GM18508 (cell line): ENCODE data around the gene LUZP1.
"Not testable (repeated sequence)": the region's sequence is repeated elsewhere in the genome, so short reads cannot be mapped to it uniquely, and the experiment has no call there.

ENCODE experiments used
- ATAC-seq: cut with Tn5 transposase; IDR thresholded peaks from one replicate; pipeline ENCODE4 v1.9.1; 2021; ENCODE audit warnings: moderate number of reproducible peaks; ENCODE audit not compliant: insufficient read depth, unreplicated experiment

Gene LUZP1

DNA sequence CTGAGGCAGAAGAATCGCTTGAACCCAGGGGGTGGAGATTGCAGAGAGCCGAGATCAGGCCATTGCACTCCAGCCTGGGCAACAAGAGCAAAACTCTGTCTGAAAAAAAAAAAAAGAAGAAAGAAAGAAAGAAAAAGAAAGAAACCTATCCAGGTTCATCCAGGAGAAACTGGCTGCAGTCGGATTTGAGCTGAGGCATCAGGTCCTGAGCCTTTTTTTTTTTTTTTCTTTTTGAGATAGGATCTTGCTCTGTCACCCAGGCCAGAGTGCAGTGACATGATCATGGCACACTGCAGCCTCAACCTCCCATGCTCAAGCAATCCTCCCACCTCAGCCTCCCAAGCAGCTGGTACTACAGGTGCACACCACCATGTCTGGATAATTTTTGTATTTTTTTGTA lies 22.5 kb upstream of the LUZP1 start:
- no peak for ATAC-seq

DNA sequence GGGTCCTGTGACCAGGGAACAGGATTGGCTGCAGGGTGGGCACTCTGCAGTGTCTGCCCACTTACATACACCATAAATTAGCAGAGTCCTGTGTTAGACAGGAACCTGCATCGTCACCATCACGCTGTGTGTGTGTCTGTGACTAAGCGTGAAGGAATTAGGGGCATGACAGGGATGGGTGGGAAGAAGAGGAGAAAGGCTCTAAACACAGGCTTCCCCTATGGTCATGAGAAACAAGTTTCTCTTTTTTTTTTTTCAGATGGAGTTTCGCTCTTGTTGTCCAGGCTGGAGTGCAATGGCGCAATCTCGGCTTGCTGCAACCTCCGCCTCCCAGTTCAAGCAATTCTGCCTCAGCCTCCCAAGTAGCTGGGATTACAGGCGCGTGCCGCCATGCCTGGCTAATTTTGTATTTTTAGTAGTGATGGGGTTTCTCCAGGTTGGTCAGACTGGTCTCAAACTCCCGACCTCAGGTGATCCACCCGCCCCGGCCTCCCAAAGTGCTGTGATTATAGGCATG lies 20.3 kb upstream of the LUZP1 start:
- not testable (repeated sequence) for ATAC-seq

DNA sequence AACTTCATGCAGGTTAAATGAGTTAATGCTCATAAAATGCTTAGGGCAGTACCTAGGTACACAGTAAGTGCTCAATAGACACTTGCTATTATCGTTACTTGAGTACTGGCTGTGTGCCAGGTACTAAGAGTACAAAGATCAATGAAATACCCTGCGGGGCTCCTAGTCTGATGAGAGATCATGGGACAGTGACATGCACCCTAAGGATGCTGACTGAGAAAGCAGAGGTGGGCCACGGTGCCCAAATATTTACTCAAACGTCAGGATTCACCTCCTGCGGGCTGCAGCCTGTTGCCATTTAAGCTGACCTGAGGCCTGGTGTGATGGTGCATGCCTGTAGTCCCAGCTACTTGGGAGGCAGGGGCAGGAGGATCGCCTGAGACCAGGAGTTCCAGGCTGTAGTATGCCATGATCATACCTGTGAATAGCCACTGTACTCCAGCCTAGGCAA lies 19.8 kb upstream of the LUZP1 start:
- no peak for ATAC-seq

DNA sequence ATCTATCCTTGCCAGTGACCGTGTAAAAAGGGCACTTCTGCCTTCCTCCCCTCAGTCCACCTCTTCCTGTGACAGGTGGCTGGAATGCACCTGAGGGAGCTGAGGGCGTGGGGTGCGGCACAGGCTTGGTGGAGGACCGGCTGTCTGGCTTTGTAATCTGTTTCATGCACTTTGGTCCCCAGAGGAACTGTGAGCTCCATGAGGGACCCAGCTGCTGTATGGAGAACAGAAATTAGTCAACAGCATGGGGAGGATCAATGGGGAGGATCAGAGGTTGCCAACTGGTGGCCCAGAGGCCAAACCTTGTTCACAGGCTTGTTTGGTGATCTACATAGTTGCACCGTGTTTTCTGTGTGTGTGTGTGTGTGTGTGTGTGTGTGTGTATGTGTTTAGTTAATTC lies 19.0 kb upstream of the LUZP1 start:
- no peak for ATAC-seq

DNA sequence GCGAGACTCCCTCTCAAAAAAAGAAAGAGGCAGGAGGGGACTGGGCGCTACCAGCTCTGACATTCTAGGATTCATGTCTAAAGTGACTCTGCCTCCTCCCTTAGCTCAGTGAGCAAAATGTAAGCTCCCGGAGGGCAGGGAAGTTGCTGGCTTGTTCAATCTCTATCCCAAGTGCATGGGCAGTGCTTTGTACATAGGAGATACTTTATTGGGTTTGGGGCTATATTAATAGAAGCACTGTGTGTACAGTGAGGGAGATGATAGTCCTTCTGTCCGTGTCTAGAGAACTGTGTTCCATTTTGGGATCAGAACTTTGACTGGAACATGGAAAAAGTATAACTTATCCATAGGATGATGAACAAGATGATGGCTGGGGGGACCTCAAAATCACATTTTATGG lies 16.7 kb upstream of the LUZP1 start:
- ATAC-seq = no peak

DNA sequence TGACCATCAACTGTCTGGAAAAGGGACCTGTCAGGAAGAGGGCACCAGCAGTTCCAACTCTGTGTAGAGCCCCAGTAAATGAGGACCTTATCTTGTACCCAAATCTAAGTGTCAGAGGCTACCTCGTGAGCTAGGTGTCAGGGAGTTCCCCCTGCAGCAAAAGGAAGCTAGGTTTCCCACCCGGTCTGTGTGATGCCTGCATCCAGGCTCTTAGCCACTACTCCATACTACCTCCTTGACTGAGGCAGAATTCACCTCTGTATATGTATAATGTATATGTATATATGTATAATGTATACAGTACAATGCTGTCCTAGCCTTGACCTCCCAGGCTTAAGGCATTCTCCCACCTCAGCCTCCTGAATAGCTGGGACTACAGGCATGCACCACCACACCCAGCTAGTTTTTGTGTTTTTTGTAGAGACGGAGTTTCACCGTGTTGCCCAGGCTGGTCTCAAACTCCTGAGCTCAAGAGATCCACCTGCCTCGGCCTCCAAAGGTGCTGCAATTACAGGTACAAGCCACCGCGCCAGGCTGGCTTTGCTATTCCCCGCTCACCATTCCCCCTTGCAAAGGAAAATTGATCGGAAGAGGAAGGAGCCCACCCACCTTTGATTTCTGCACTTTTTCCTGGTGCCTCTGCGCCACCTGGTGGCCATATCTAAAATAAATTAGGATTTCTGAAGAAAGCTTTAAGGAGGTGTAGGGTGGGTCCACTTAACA lies 15.7 kb upstream of the LUZP1 start:
- ATAC-seq = no peak

DNA sequence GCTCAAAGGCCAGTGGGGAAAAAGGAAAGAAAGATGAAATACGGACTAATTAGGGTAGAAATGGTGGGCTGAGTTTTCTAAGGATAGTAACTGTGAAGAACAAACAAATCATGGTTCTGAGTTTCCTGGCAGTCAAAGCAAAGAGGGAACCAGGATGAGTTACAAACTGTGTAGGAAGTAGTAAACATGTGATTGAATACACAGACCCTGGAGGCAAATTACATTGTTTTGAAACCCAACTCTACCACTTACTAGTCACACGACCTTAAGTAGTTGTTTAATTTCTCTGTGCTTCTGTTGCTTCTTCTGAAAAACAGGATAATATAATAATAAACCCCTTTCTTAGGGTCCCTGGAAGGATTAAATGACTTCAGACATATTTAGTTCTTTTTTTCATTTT lies 11.2 kb upstream of the LUZP1 start:
- ATAC-seq = no peak

DNA sequence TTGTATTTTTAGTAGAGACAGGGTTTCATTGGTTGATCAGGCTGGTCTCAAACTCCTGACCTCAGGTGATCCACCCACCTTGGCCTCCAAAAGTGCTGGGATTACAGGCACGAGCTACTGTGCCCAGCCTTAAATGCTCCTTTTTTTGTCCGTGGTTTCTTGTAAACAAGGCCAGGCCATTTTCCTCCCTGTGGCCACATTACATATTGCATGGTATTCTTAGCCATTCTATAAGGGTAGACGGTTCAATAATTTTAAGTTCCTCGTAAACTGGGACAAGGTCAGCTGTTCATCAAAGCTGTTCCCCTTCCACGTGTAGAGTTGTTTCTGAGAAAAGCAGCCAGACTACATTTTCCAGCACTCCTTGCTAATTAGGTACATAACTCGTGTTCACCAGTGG lies 10.3 kb upstream of the LUZP1 start:
- no peak for ATAC-seq

DNA sequence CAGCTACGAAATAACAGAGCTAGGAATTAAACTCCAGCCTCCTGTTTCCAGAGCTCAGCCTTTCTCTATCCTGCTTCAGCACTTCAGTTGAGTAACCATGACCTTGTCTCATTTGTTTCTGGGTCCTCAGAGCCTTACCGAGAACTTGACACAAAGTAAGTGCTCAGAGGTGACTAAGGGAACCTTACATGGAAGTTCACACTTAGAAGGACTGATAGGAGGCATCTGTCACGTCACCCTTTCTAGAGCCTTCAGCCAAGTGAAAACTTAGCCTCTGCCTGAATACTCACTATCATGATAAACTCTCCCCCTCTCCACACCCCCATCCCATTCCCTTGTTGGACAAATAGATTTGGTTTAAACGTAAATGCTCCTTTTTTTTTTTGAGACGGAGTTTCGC lies 9.8 kb upstream of the LUZP1 start:
- no peak for ATAC-seq

DNA sequence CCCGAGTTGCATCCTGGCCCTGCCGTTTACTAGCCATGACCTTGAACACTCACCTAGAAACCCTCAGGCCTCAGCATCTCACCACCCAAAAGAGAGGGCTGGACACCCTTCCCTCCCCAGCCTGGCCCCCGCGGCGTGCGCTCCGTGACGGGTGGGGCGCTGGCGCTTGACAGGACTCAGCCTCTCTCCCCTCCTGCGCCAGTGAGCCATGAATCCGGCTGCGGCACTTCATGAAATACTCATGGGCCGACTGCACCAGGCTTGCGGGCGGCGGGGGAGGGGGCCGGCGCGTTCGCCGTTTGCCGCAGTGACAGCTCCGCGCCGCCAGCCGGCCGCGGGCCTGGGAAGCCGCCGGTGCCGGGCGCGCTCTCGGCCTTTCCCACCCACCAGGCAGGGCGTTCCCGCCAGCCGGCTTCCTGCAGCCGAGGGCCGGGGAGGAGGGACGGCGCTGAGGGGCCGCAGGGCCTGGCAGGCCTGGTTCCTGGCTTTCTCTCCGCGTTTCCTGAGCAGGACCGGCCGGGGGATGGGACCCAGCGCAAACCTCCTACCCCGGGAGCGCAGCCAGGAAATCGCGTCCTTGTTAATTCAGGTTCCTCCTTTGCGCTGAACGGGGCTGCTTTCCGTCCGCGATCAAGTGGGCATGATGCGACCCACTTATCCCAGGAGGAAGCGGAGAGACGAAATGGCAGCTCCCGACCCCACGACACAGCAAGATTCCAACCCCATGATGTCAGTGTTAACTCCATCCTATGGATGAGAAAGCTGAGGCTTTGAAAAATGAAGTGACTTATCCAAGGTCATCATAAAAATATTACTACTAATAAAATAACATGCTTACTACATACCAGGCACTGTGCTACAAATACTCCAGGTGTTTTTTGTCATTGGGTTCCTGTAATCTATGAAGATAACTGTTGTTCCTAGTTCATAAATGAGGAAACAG lies 9.1 kb upstream of the LUZP1 start:
- no peak for ATAC-seq

DNA sequence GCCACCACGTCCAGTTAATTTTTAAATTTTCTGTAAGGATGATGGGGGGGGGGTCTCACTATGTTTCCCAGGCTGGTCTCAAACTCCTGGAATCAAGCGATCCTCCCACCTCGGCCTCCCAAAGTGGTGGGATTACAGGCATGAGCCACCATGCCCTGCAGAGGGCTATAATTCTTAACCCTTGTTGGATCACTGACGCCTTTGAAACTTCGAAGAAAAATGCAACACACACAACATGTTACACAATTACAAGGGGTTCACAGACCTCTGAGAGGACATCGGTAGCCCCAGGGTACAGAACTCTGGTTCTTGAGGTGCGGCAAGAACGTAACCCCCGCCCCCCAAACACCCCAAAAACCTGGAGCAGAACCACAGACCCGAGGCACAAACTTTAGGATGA lies 8.4 kb upstream of the LUZP1 start:
- no peak for ATAC-seq

DNA sequence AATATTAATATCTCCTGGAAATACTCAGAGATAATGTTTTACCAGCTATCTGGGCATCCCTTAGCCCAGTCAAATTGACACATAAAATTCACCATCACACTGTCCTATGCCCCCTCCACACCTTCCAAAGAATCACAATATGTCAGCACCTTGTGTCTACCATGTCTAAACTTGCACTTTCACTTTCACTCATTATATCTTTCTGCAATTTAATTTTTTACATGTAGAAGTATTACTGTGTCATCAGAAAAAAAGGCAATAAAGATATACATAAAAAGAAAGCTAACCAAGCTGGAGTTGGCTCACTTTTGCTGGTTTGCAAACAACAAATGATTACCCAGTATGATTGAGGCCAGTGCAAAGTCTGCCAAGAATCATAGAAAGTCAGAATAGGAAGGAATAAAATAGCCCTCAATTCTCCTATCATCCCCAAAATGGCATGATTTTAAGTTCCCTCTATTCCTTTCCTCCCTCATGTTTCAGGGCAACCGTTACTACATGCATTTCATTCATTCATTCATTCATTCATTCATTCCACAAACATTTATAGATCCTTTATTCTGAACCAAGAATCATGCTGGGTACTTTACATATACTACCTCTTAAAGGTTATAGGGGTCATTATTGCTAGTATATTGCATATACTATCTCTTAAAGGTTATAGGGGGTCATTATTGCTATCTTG lies 5.9 kb upstream of the LUZP1 start:
- ATAC-seq = no peak

DNA sequence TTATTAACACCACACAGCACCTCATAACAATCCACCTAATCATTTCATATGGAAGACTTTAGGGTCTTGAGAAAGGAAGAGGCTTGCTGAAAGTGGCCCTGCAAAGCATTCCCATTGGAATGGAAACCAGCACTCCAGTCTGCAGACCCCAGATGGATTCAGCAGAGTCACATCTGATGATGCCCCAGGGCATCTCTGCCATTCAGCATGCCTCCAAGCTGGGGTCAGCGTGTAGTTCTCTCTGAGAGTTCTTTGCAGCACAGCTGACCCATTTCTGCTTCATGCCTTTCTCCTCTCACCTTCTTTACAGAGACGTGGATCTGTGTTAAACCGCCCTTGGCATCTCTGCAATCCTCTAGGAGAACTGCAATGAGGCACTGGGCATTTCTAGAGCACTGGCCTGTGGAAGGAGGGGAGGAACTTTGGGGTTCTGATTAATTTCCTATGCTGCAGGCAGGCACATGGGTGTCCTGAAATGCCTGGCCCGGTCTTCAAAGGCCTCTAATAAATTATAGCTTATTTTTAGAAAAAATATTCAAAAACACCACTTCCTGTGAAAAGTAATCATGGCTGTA lies 2.6 kb upstream of the LUZP1 start:
- ATAC-seq = no peak

DNA sequence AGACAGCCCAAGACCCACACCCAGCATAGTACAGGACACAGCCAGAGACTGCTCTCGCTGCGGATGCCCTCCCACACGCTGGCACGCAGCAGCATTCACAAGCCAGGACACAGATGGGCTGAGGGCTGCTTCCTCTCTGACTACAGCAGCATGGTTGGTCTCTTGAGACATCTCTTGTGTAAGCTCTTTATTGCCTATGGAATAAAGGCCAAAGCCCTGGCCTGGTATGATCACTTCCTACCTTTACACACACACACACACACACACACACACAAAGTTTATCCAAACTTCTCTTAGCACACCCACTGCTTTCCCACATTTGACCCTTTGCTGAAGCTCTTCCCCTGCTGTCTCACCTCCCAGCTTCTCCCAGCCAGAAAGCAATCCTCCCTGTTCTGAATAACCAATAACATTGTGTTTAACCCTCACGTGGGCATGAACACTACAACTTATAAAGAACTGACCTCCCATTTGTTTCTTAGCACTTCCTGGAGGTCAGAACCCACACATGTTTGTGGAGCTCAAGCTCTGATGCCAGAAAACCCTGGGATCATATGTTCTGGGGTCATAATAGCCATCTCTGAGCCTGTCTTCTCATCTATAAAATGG lies 1.2 kb upstream of the LUZP1 start:
- ATAC-seq = no peak

DNA sequence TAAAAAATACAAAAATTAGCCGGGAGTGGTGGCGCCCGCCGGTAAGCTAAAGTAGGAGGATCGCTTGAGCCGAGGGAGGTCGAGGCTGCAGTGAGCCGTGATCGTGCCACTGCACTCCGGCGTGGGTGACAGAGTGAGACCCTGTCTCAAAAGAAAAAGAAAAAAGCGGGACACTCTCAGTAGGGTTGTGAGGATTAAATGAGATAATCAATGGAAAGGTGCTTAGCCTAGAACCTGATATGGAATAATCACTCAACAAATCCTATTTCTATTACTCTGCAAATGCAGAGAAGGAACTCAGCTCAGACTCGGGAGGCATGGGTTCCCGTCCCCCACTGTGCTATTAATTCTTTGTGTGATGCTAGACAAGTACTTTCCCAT lies 529 bp upstream of the LUZP1 start:
- ATAC-seq = no peak

DNA sequence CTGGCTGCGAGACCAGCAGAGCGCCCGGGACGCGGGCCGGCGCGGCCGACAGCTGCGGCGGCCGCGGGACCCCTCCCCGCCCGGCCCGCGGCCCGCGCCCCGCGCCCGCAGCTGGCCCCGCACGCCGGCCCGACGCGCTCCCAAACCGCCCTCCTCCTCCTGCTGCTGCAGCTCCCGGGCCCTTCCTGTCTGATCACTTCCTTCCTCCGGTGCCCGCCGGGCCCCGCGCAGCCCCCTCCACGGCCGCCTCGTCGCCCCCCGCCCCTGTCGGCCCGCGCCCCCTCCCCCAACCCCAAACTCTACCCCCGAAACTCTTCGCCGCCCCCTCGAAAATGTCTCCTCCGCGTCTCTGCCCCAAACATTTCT lies 594 bp downstream of the LUZP1 start:
- no peak for ATAC-seq

DNA sequence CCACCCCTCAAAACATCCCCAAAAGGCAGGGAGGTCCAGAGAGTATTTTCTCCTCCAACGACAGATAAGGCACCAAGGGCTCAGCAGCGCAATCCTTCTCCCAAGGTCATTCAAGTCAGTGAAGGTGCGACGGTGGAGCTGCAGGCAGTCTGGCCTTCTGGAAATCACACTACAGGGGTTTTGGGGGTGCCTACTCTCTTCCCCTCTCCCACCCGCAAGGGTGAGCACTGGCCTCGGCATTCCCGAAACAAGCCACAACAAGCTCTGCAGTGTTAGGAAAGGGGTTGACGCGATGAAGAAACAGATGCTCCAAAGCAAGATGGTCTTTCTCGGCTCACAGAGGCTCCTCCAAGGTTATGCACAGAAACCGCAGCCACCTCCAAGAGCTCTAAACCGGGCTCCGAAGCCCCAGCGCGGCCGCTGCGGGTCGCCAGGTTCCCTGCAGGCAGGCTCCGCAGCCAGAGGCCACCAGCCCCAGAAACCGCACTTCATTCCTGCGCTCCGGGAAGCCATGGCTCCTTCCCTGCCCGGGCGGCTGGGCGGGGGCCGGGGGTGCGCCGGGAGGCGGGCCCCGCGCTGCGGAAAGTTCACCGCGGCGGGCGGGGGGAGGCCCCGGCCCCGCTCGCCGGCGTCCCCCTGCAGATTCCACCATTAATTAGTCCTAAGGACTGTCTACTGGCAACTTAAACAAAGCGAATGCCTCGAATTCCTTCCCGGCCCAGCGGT lies 1.1 kb downstream of the LUZP1 start:
- no peak for ATAC-seq

DNA sequence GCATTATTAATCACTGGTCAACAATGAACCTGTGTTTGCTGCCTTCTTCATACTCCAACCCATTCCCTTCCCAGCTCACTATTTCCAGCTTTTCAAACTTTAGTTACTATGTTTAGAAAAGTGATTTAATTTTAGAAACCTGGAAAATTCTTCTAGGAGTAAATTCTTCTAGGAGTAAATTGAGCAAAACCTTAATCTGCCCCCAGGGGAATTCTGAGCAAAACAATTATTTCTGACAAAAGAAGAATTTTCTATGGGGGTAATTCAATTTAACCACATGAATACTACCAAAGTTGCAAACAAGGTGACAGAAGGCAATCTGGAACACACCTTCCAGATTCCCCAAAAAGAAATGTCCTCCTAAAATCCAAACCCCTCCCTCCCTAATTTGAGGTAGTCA lies 1.8 kb downstream of the LUZP1 start:
- no peak for ATAC-seq

DNA sequence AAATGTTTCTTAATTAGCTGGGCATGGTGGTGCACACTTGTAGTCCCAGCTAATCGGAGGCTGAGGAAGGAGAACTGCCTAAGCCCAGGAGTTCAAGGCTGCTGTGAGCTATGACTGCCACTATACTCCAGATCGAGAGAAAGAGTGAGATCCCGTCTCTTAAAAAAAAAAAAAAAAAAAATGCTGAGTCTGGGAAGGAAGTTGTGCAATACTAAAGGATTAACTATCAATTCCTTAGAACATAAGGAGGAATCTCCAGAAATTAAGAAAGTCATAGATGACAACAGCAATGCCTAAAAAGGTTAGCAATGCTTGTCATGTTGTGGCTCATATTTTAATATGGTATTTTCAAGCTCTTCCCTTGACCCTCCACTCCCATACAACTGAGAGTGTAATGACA lies 5.3 kb downstream of the LUZP1 start:
- ATAC-seq = no peak
